ENCODE data around the gene FGFR1OP2.

GRCh38 chr12:26928661-26929060, 9.6 kb upstream of the FGFR1OP2 start:
- TF ChIP-seq CTCF (IDR thresholded peaks at IDR 0.05; ENCODE audit: low read depth, low read length, missing input control), result no peak
- TF ChIP-seq YY1 (IDR thresholded peaks at IDR 0.05), result no peak
- TF ChIP-seq JUND (IDR thresholded peaks at IDR 0.05), result no peak

Data from liver (tissue), 3 donors.